ENCODE data around the gene MTA3. TPM values are rescaled to one million over a fixed set of nuclear protein-coding genes. Genes with fewer than 3 reads are reported as not detected.

MTA3 gene
- total and polyA plus RNA-seq, 2 of the 8 experiments (the other 6 are each of a cell fraction or from before 2014, with no cell fraction given) = 125 to 184 TPM

GRCh38 chr2:42581257-42581656 lies 12.8 kb downstream of the MTA3 start:
- CTCF ChIA-PET (ENCODE audit: partially characterized antibody) = interaction anchor here (0.6 to 1.0 kb wide), 5 partner anchors 15 to 190 kb away, joined by 3 to 4 read pairs (median 4); no protein-coding TSS in a partner anchor
- Histone ChIP-seq H4K8ac (ENCODE audit: extremely low read depth, insufficient read depth, low read length) (no peak overlapping the region), H2BK12ac (ENCODE audit: low read depth, low read length) (no peak overlapping the region), H3K79me1 (ENCODE audit: low read depth, low read length) (peaks cover 5% of the 10 kb centered on the region; the same call in 1 of the 2 replicates), H4K5ac (ENCODE audit: insufficient read length, low read depth, low read length) (no peak overlapping the region), H2BK5ac (ENCODE audit: low read depth, low read length) (no peak overlapping the region), H3K23me2 (ENCODE audit: low read depth, low read length) (no peaks in the 10 kb centered on the region), H3K18ac (ENCODE audit: extremely low read depth, low read length) (no peak overlapping the region), H3K14ac (ENCODE audit: insufficient read length) (no peak overlapping the region), H3K4ac (replicated peaks; ENCODE audit: insufficient read length, low read depth, low read length) (no peak overlapping the region), H3K23ac (ENCODE audit: insufficient read length) (no peak overlapping the region), H2AK5ac (ENCODE audit: low read depth, low read length) (no peak overlapping the region), H4K20me1 (replicated peaks in 1 of 2; ENCODE audit: control insufficient read depth in 1 of 2, insufficient read depth in 2 of 2, low read length in 2 of 2) (peaks cover 2 to 12% of the 10 kb centered on the region in 2 experiments), H3K56ac (replicated peaks; ENCODE audit: insufficient read length, low read depth, low read length) (no peak overlapping the region), H3K27ac (ENCODE audit: low read depth, low read length) (no peak overlapping the region), H3K9ac (replicated peaks in 1 of 4; ENCODE audit: extremely low read depth in 1 of 4, low read depth in 3 of 4, low read length in 3 of 4) (no peak overlapping the region), H2BK15ac (ENCODE audit: low read length) (no peak overlapping the region), H2AFZ (ENCODE audit: low read length) (no peak overlapping the region), H4K91ac (replicated peaks; ENCODE audit: insufficient read length, low read length) (no peak overlapping the region), H3K4me3 (ENCODE audit: extremely low read depth in 1 of 4, insufficient read depth in 2 of 4, low read depth in 3 of 4, low read length in 4 of 4) (no peak overlapping the region), H3K9me3 (ENCODE audit: insufficient read depth in 2 of 2, low read depth in 1 of 2, low read length in 1 of 2) (no peaks in the 10 kb centered on the region), H3K4me2 (ENCODE audit: insufficient read depth in 1 of 2, low read depth in 2 of 2, low read length in 2 of 2) (no peak overlapping the region), H3K4me1 (replicated peaks in 1 of 4; ENCODE audit: control insufficient read depth in 3 of 4, insufficient read depth in 4 of 4, low read length in 3 of 4) (no peaks in the 10 kb centered on the region), H3K27me3 (replicated peaks in 1 of 4; ENCODE audit: control insufficient read depth in 3 of 4, extremely low read depth in 1 of 4, insufficient read depth in 3 of 4, low read length in 3 of 4) (no peaks in the 10 kb centered on the region), H2BK20ac (ENCODE audit: low read length) (no peak overlapping the region), H2BK120ac (replicated peaks; ENCODE audit: low read depth, low read length) (no peak overlapping the region), H3K79me2 (ENCODE audit: control insufficient read depth in 1 of 2, insufficient read depth in 2 of 2, low read length in 2 of 2) (peaks cover 22 to 94% of the 10 kb centered on the region in 2 experiments), H3K36me3 (ENCODE audit: control insufficient read depth in 2 of 4, insufficient read depth in 4 of 4, low read length in 3 of 4) (peaks cover 17 to 92% (median 37%) of the 10 kb centered on the region in 4 experiments)
- FAIRE-seq = no peak
- WGBS, 2 experiments (ENCODE audit: extremely low coverage in 1 of 2, insufficient coverage in 1 of 2, insufficient read length in 1 of 2, insufficient replicate concordance in 2 of 2, low coverage in 1 of 2, low lambda C conversion rate in 2 of 2, missing lambda C conversion rate in 1 of 2) = 94% methylated on average over 5 of the region's 6 CpGs; no CpG with 5 or more reads in 1 of the 2 experiments
- no peak for DNase-seq (ENCODE audit: low read depth in 1 of 2, low spot score in 2 of 2)
- POLR2A ChIA-PET (ENCODE audit: partially characterized antibody) = interaction anchor here (0.6 to 1.3 kb wide), 4 partner anchors 9 to 524 kb away, joined by 3 to 8 read pairs (median 4); no protein-coding TSS in a partner anchor
- TF ChIP-seq, protein P1, sequence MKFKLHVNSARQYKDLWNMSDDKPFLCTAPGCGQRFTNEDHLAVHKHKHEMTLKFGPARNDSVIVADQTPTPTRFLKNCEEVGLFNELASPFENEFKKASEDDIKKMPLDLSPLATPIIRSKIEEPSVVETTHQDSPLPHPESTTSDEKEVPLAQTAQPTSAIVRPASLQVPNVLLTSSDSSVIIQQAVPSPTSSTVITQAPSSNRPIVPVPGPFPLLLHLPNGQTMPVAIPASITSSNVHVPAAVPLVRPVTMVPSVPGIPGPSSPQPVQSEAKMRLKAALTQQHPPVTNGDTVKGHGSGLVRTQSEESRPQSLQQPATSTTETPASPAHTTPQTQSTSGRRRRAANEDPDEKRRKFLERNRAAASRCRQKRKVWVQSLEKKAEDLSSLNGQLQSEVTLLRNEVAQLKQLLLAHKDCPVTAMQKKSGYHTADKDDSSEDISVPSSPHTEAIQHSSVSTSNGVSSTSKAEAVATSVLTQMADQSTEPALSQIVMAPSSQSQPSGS (IDR thresholded peaks at IDR 0.05; ENCODE audit: low read length) = no peak
- TF ChIP-seq, protein P2, sequence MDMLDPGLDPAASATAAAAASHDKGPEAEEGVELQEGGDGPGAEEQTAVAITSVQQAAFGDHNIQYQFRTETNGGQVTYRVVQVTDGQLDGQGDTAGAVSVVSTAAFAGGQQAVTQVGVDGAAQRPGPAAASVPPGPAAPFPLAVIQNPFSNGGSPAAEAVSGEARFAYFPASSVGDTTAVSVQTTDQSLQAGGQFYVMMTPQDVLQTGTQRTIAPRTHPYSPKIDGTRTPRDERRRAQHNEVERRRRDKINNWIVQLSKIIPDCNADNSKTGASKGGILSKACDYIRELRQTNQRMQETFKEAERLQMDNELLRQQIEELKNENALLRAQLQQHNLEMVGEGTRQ (IDR thresholded peaks at IDR 0.05; ENCODE audit: low read length) = no peak
- TF ChIP-seq TEAD4 (IDR thresholded peaks at IDR 0.05; ENCODE audit: low read depth, low read length) (no peak), KDM4A (IDR thresholded peaks at IDR 0.05; ENCODE audit: low read depth, low read length, severe bottlenecking) (no peak), SP2 (IDR thresholded peaks at IDR 0.05; ENCODE audit: low read length) (no peak), CREB1 (IDR thresholded peaks at IDR 0.05) (no peak)
- TF ChIP-seq, protein P3, sequence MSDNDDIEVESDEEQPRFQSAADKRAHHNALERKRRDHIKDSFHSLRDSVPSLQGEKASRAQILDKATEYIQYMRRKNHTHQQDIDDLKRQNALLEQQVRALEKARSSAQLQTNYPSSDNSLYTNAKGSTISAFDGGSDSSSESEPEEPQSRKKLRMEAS (IDR thresholded peaks at IDR 0.05) = no peak
- TF ChIP-seq, protein P4, sequence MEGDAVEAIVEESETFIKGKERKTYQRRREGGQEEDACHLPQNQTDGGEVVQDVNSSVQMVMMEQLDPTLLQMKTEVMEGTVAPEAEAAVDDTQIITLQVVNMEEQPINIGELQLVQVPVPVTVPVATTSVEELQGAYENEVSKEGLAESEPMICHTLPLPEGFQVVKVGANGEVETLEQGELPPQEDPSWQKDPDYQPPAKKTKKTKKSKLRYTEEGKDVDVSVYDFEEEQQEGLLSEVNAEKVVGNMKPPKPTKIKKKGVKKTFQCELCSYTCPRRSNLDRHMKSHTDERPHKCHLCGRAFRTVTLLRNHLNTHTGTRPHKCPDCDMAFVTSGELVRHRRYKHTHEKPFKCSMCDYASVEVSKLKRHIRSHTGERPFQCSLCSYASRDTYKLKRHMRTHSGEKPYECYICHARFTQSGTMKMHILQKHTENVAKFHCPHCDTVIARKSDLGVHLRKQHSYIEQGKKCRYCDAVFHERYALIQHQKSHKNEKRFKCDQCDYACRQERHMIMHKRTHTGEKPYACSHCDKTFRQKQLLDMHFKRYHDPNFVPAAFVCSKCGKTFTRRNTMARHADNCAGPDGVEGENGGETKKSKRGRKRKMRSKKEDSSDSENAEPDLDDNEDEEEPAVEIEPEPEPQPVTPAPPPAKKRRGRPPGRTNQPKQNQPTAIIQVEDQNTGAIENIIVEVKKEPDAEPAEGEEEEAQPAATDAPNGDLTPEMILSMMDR (IDR thresholded peaks at IDR 0.05; ENCODE audit: control extremely low read depth in 1 of 3, insufficient read depth in 1 of 3, low read depth in 1 of 3, low read length in 3 of 3) = no peak

Data from H1 (cell line).